Astrocyte (in vitro differentiated cells and primary cell): ENCODE results near the gene ZNF470.

ENCODE experiments used
- CTCF ChIP-seq: IDR thresholded peaks from 2 replicates; pipeline ENCODE4 v1.5.1; 2011; ENCODE audit warnings: low read depth, mild to moderate bottlenecking, inconsistent platforms, low read length, moderate library complexity; ENCODE audit not compliant: insufficient read depth
- EZH2 ChIP-seq: IDR thresholded peaks from 2 replicates; pipeline ENCODE4 v1.6.1; 2012; ENCODE audit warnings: mild to moderate bottlenecking, low read length, inconsistent platforms; ENCODE audit not compliant: insufficient read depth

GRCh38 chr19:56566904-56567273 lies 379 bp upstream of the ZNF470 start:
- TF ChIP-seq CTCF (no peak), EZH2 (no peak)
